GM21381 (cell line): Measurements from ENCODE around the gene ST6GALNAC4.

Experiments used
- ATAC-seq: cut with Tn5 transposase; IDR thresholded peaks from one replicate; pipeline ENCODE4 v1.9.1; 2021; ENCODE audit warnings: mild to moderate bottlenecking, moderate library complexity; ENCODE audit not compliant: unreplicated experiment

Gene ST6GALNAC4

GRCh38 chr9:127916720-127917581 lies at the start of gene ST6GALNAC4:
TSS of gene ST6GALNAC4 (minus strand) at chr9:127917041. CDS start at chr9:127916419, 622 bp downstream.
- ATAC-seq = peak; percentile 69

- no peak for ATAC-seq
These were observed 49.1 kb upstream of the ST6GALNAC4 start for GRCh38 chr9:127965953-127966352.

- no peak for ATAC-seq
These were observed 46.7 kb upstream of the ST6GALNAC4 start for GRCh38 chr9:127963359-127964064.

- no peak for ATAC-seq
These were observed 46.2 kb upstream of the ST6GALNAC4 start for GRCh38 chr9:127963041-127963358.

GRCh38 chr9:127962278-127962677 lies 45.4 kb upstream of the ST6GALNAC4 start:
- ATAC-seq = no peak

- ATAC-seq = no peak
These were observed 44.8 kb upstream of the ST6GALNAC4 start for GRCh38 chr9:127961613-127962155.

- no peak for ATAC-seq
These were observed 44.3 kb upstream of the ST6GALNAC4 start for GRCh38 chr9:127961155-127961490.

- no peak for ATAC-seq
These were observed 43.7 kb upstream of the ST6GALNAC4 start for GRCh38 chr9:127960410-127961154.

GRCh38 chr9:127959841-127960409 lies 43.1 kb upstream of the ST6GALNAC4 start:
- no peak for ATAC-seq

- no peak for ATAC-seq
These were observed 42.6 kb upstream of the ST6GALNAC4 start for GRCh38 chr9:127959398-127959797.

- ATAC-seq = no peak
These were observed 41.9 kb upstream of the ST6GALNAC4 start for GRCh38 chr9:127958728-127959127.

- no peak for ATAC-seq
These were observed 38.6 kb upstream of the ST6GALNAC4 start for GRCh38 chr9:127955294-127956015.

GRCh38 chr9:127954831-127955293 lies 38.0 kb upstream of the ST6GALNAC4 start:
- ATAC-seq = no peak

- no peak for ATAC-seq
These were observed 37.1 kb upstream of the ST6GALNAC4 start for GRCh38 chr9:127953768-127954505.

- ATAC-seq = no peak
These were observed 36.3 kb upstream of the ST6GALNAC4 start for GRCh38 chr9:127953154-127953553.

GRCh38 chr9:127950513-127951289 lies 33.9 kb upstream of the ST6GALNAC4 start:
- no peak for ATAC-seq

GRCh38 chr9:127949827-127950512 lies 33.1 kb upstream of the ST6GALNAC4 start:
- no peak for ATAC-seq
